Left ventricle myocardium inferior (tissue), 1 donor: ENCODE results near the gene ENTPD8. TPM values are rescaled to one million over a fixed set of nuclear protein-coding genes. Genes with fewer than 3 reads are reported as not detected.

Source experiments
- DNase-seq: peaks from one replicate; pipeline ENCODE4 v3.0.0-alpha.2; 2020
- H3K27ac ChIP-seq: fragments of 200-600 bp; replicated peaks from 2 replicates; pipeline ENCODE4 v1.8.0; 2021
- H3K27me3 ChIP-seq: fragments of 200-600 bp; 2 replicates; pipeline ENCODE4 v1.8.0; 2021; ENCODE audit warnings: low read depth
- H3K36me3 ChIP-seq: fragments of 200-600 bp; 2 replicates; pipeline ENCODE4 v1.8.0; 2021
- H3K4me1 ChIP-seq: fragments of 200-600 bp; 2 replicates; pipeline ENCODE4 v1.8.0; 2021
- H3K4me3 ChIP-seq: fragments of 200-600 bp; 2 replicates; pipeline ENCODE4 v1.8.0; 2021; ENCODE audit warnings: mild to moderate bottlenecking, moderate library complexity
- H3K9me3 ChIP-seq: fragments of 200-600 bp; replicated peaks from 2 replicates; pipeline ENCODE4 v1.8.0; 2021
- intact Hi-C: fragments of 100-400 bp; cut with micrococcal nuclease; formaldehyde crosslinking; loops from one replicate; pipeline ENCODE4 v1.11.0; 2022
- total RNA-seq: library from RNA; stranded (reverse); fragmentation: NEBNext Ultra II Directional; extraction: Animal tissue kit (Norgen Biotek cat#: 25700); gene quantifications from one replicate; pipeline ENCODE4 v1.2.1, GENCODE V29; 2021
- TF ChIP-seq, protein P1 (sequence below): fragments of 200-600 bp; IDR thresholded peaks from 2 replicates; pipeline ENCODE4 v1.8.0; 2021; ENCODE audit warnings: antibody characterized with exemption, mild to moderate bottlenecking, borderline replicate concordance
- donor health status: DM: no; HTN: yes; CAD: no; lungs with severe emphysema.

Gene ENTPD8
- total RNA-seq, 1 donor from 2014 or later = not detected

- H3K27me3 ChIP-seq = no peaks in the 10 kb centered on the region
- H3K4me1 ChIP-seq = peaks cover 2% of the 10 kb centered on the region
- DNase-seq = no peak
- peaks cover 3% of the 10 kb centered on the region for H3K36me3 ChIP-seq
- TF ChIP-seq, protein P1, sequence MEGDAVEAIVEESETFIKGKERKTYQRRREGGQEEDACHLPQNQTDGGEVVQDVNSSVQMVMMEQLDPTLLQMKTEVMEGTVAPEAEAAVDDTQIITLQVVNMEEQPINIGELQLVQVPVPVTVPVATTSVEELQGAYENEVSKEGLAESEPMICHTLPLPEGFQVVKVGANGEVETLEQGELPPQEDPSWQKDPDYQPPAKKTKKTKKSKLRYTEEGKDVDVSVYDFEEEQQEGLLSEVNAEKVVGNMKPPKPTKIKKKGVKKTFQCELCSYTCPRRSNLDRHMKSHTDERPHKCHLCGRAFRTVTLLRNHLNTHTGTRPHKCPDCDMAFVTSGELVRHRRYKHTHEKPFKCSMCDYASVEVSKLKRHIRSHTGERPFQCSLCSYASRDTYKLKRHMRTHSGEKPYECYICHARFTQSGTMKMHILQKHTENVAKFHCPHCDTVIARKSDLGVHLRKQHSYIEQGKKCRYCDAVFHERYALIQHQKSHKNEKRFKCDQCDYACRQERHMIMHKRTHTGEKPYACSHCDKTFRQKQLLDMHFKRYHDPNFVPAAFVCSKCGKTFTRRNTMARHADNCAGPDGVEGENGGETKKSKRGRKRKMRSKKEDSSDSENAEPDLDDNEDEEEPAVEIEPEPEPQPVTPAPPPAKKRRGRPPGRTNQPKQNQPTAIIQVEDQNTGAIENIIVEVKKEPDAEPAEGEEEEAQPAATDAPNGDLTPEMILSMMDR = no peak
- no peak overlapping the region for H3K27ac ChIP-seq
- H3K9me3 ChIP-seq = no peaks in the 10 kb centered on the region
- intact Hi-C loops = no loop called here
- H3K4me3 ChIP-seq = no peak overlapping the region
These were observed 24.0 kb upstream of the ENTPD8 start for GRCh38 chr9:137465000-137465719.

- Histone ChIP-seq H3K4me1 (peaks cover 9% of the 10 kb centered on the region), H3K27me3 (no peaks in the 10 kb centered on the region), H3K4me3 (no peak overlapping the region), H3K9me3 (no peaks in the 10 kb centered on the region), H3K27ac (no peak overlapping the region), H3K36me3 (peaks cover 3% of the 10 kb centered on the region)
- no peak for DNase-seq
- intact Hi-C loops = no loop called here
- TF ChIP-seq, protein P1 = no peak
These were observed 23.3 kb upstream of the ENTPD8 start for GRCh38 chr9:137464291-137464999.

GRCh38 chr9:137463931-137464290, 22.8 kb upstream of the ENTPD8 start:
- DNase-seq = no peak
- H3K36me3 ChIP-seq = peaks cover 3% of the 10 kb centered on the region
- no peaks in the 10 kb centered on the region for H3K27me3 ChIP-seq
- TF ChIP-seq, protein P1 = no peak
- intact Hi-C loops = no loop called here
- peaks cover 11% of the 10 kb centered on the region for H3K4me1 ChIP-seq
- no peaks in the 10 kb centered on the region for H3K9me3 ChIP-seq
- no peak overlapping the region for H3K4me3 ChIP-seq
- H3K27ac ChIP-seq = no peak overlapping the region

GRCh38 chr9:137462986-137463930, 22.1 kb upstream of the ENTPD8 start:
- intact Hi-C loops = no loop called here
- peaks cover 17% of the 10 kb centered on the region for H3K4me1 ChIP-seq
- no peak overlapping the region for H3K27ac ChIP-seq
- H3K4me3 ChIP-seq = no peak overlapping the region
- TF ChIP-seq, protein P1 = no peak
- no peaks in the 10 kb centered on the region for H3K9me3 ChIP-seq
- H3K27me3 ChIP-seq = no peaks in the 10 kb centered on the region
- no peak for DNase-seq
- H3K36me3 ChIP-seq = peaks cover 3% of the 10 kb centered on the region

GRCh38 chr9:137462396-137462985, 21.3 kb upstream of the ENTPD8 start:
- no peak for DNase-seq
- intact Hi-C loops = no loop called here
- TF ChIP-seq, protein P1 = no peak
- Histone ChIP-seq H3K36me3 (peaks cover 3% of the 10 kb centered on the region), H3K27me3 (no peaks in the 10 kb centered on the region), H3K27ac (no peak overlapping the region), H3K4me1 (peaks cover 24% of the 10 kb centered on the region), H3K9me3 (no peaks in the 10 kb centered on the region), H3K4me3 (no peak overlapping the region)
